Measurements from ENCODE around the gene SPATA3.

SPATA3 gene

DNA sequence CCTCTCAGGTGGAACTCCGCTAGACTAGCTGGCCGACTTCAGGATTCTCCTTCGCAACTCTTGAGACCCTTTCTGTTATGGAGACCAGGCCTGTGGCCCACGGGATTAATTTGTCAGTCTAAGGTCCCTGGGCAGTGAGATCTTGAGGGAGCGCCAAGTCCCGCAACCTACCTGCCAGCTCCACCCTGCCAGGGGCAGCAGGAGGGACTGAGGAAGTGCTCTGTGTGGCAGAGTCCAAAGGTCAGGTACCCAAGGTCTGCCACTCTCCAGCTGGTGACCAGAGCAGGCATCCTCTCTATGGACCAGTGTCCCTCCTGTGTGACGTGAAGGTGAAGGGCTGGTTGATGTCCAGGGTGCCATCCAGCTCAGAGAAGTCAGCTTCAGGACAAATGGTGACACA, 4.3 kb upstream of the SPATA3 start:
- TF ChIP-seq, protein P1, sequence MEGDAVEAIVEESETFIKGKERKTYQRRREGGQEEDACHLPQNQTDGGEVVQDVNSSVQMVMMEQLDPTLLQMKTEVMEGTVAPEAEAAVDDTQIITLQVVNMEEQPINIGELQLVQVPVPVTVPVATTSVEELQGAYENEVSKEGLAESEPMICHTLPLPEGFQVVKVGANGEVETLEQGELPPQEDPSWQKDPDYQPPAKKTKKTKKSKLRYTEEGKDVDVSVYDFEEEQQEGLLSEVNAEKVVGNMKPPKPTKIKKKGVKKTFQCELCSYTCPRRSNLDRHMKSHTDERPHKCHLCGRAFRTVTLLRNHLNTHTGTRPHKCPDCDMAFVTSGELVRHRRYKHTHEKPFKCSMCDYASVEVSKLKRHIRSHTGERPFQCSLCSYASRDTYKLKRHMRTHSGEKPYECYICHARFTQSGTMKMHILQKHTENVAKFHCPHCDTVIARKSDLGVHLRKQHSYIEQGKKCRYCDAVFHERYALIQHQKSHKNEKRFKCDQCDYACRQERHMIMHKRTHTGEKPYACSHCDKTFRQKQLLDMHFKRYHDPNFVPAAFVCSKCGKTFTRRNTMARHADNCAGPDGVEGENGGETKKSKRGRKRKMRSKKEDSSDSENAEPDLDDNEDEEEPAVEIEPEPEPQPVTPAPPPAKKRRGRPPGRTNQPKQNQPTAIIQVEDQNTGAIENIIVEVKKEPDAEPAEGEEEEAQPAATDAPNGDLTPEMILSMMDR (IDR thresholded peaks at IDR 0.05; ENCODE audit: insufficient read depth, low read depth, low read length, missing control alignments) = no peak
- H3K4me3 ChIP-seq (ENCODE audit: low read length) = no peak overlapping the region
- DNase-seq (ENCODE audit: low read depth) = no peak

DNA sequence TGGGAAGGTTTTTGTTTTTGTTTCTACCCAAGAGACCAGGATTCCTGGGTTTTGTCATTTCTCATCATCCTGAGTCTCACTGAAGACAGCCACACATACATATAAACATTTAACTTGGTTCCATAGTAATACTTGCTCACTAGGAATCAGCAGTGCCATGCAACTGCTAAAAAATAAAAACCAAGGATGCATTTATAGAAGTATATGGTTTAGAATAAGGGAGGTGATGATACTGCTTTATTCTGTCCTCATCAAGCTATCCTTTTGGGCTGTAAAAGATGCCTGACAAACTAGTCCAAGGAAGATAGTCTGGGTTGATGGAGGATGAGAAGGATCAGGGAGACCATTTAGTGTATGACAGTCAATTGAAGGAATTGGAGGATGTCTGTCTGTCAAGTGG, 740 bp downstream of the SPATA3 start:
- H3K4me3 ChIP-seq (ENCODE audit: low read length) = no peak overlapping the region
- no peak for DNase-seq (ENCODE audit: low read depth)
- TF ChIP-seq, protein P1 (IDR thresholded peaks at IDR 0.05; ENCODE audit: insufficient read depth, low read depth, low read length, missing control alignments) = no peak

DNA sequence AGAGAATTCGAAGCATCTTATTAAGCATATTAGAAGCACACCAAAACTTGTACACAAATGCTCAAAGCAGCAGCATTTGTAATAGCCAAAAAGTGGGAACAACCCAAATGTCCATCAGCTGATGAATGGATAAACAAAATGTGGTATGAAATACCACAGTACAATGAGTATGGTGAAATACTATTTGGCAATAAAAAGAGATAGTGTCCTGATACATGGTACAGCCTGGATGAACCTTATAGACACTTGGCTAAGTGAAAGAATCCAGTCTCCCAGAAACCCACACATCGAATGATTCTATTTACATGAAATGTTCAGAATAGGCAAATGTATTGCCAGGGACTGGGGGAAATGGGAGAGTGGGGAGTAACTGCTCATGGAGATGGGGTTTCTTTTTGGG, 3.0 kb downstream of the SPATA3 start:
- no peak overlapping the region for H3K4me3 ChIP-seq (ENCODE audit: low read length)
- no peak for DNase-seq (ENCODE audit: low read depth)
- TF ChIP-seq, protein P1 (IDR thresholded peaks at IDR 0.05; ENCODE audit: insufficient read depth, low read depth, low read length, missing control alignments) = no peak

DNA sequence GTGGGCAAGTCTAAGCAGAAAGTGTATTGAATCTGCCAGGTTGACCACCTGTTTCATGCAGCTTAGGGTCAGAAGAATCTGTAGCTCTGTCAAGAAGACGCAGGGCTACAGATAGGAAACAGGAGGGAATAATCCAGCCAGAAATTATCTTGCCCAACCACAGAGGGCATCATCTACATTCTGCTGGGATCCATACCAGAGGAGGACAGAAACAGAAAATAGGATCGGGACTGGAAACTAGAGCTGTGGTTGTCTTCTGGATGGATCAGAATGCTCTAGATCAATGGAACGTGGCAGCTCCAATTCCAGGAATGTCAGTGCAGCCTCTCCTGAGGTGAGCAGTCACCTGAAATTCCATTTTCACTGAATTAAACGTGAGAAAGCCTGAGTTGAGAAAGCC, 3.6 kb downstream of the SPATA3 start:
- no peak overlapping the region for H3K4me3 ChIP-seq (ENCODE audit: low read length)
- TF ChIP-seq, protein P1 (IDR thresholded peaks at IDR 0.05; ENCODE audit: insufficient read depth, low read depth, low read length, missing control alignments) = no peak
- no peak for DNase-seq (ENCODE audit: low read depth)

DNA sequence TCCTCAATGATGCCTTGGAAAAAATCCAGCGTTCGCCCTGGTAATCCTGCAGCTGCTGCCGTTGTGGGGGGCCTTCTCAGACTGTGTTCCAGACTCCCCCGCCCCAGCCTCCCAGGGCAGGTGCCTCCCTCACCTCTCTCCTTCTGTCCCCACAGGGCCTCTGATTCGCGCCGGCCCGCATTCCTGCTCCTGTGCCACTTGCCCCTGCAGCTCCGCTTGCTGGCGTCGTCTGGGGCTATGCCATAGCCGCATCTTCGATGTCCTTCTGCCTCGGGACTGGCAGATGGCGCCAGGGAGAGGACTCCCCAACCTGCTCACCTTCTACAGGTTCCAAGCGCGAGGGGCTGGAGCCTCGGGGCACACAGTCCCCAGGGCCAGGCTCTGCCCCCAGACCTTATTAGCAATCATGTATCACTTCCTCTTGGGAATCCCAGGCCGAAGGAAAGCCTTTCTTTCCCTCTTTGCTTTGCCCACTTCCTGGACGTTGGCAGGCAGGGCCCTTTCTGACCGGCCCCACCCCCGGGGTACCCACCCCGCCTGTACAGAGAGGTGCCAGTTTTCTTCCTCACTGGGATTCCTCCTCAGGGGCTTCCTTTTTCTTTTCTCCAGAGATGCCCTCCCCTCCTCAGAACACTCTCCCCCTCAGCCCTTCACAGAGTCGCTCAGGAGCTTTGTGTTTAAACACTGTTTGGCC, 4.4 kb downstream of the SPATA3 start:
- no peak overlapping the region for H3K4me3 ChIP-seq (ENCODE audit: low read length)
- TF ChIP-seq, protein P1 (IDR thresholded peaks at IDR 0.05; ENCODE audit: insufficient read depth, low read depth, low read length, missing control alignments) = no peak
- no peak for DNase-seq (ENCODE audit: low read depth)

DNA sequence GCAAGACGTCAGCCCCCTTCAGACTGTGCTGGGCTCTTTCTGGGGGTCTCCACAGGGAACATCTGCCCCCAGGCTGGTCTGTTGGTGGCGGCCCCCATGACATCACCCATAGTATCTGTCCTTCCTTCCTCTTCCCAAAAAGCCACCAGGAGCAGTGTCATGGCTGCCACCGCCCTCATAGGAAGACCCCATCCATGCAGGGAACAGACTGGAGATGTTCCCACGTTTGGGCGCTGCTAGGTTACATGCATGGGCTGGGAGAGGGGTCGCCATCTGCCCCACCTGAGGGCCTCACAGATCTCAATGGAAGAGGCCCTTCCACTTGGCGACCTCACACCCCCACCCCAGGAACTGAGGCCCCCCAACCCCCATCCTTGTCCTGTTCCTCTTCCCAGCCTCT, 5.1 kb downstream of the SPATA3 start:
- DNase-seq (ENCODE audit: low read depth) = no peak

More for the DNA sequence above, 5.1 kb downstream of the SPATA3 start:
- no peak overlapping the region for H3K4me3 ChIP-seq (ENCODE audit: low read length)
- TF ChIP-seq, protein P1 (IDR thresholded peaks at IDR 0.05; ENCODE audit: insufficient read depth, low read depth, low read length, missing control alignments) = no peak
